H1 (cell line): Measurements from ENCODE around the gene COASY.

Experiments
- CTCF ChIP-seq, 3 experiments: IDR thresholded peaks; 1 replicate in 2 of 3; 2 replicates in 1 of 3; pipeline versions ENCODE4 v1.5.1 to v1.6.1; 2011; ENCODE audit warnings: low read length in 3 of 3, mild to moderate bottlenecking in 3 of 3, inconsistent platforms in 2 of 3, low read depth in 1 of 3, moderate library complexity in 1 of 3; ENCODE audit not compliant: insufficient read depth in 1 of 3; ENCODE audit errors: control extremely low read depth in 1 of 3
- EP300 ChIP-seq, 2 experiments: IDR thresholded peaks; 1 replicate in 1 of 2; 2 replicates in 1 of 2; pipeline ENCODE4 v1.6.1; 2011 to 2012; ENCODE audit warnings: low read depth in 2 of 2, low read length in 2 of 2, mild to moderate bottlenecking in 2 of 2, borderline replicate concordance in 1 of 2, inconsistent platforms in 1 of 2, moderate library complexity in 1 of 2
- EZH2 ChIP-seq: fragments of 200-600 bp; sonication (generic); IDR thresholded peaks from 2 replicates; pipeline ENCODE4 v1.7.1; 2012; ENCODE audit warnings: low read depth, mild to moderate bottlenecking, moderate library complexity, low read length, inconsistent platforms; ENCODE audit not compliant: severe bottlenecking
- KDM5A ChIP-seq: fragments of 200-600 bp; IDR thresholded peaks from 2 replicates; pipeline ENCODE4 v1.7.1; 2012; ENCODE audit warnings: mild to moderate bottlenecking, low read length, inconsistent platforms, mixed read lengths
- PHF8 ChIP-seq: fragments of 200-600 bp; sonication (generic); conservative IDR thresholded peaks from 2 replicates; pipeline ENCODE4 v1.7.1; 2012; ENCODE audit warnings: low read depth, mild to moderate bottlenecking, inconsistent platforms, low read length, moderate library complexity
- POLR2A ChIP-seq, 2 experiments: IDR thresholded peaks; 1 replicate in 1 of 2; 2 replicates in 1 of 2; pipeline ENCODE4 v1.6.1; 2011; ENCODE audit warnings: low read depth in 2 of 2, low read length in 2 of 2, mild to moderate bottlenecking in 2 of 2; ENCODE audit errors: control extremely low read depth in 1 of 2
- POLR2AphosphoS5 ChIP-seq: IDR thresholded peaks from 2 replicates; pipeline ENCODE4 v1.6.1; 2011; ENCODE audit warnings: low read depth, low read length
- SAP30 ChIP-seq: fragments of 300-600 bp; sonication (generic); IDR thresholded peaks from 2 replicates; pipeline ENCODE4 v1.7.1; 2012; ENCODE audit warnings: low read length, moderate library complexity, mild to moderate bottlenecking, inconsistent platforms; ENCODE audit not compliant: insufficient read depth, insufficient replicate concordance
- USF2 ChIP-seq: IDR thresholded peaks from 2 replicates; pipeline ENCODE4 v1.6.1; 2011; ENCODE audit warnings: low read length, improper control_type of control experiment
- TF ChIP-seq, protein P1 (sequence below): IDR thresholded peaks from 2 replicates; pipeline ENCODE4 v1.6.1; 2011; ENCODE audit warnings: low read depth, mild to moderate bottlenecking, low read length; ENCODE audit not compliant: insufficient read depth

DNA sequence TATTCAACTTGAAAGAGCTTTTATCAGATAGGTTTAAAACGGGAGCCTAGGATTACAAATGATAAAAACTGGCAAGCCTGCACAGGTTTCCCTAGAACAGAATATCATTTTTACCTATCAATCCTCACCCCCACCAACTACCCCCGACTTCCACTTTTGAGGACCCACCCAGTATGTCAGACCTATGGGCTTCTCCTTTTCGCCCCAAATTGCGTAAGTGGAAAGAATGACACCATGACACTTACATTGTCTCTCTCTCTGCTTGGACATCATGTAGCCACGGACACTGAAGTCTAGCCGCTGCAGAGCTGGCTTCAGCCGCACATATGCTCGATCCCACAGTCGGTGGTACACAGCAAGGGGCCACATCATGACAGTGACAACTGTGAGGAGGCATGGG is 22.9 kb downstream of the COASY start:
- TF ChIP-seq POLR2AphosphoS5 (no peak), CTCF (IDR thresholded peaks at IDR 0.05; ENCODE audit: control extremely low read depth in 1 of 3, insufficient read depth in 1 of 3, low read depth in 1 of 3, low read length in 3 of 3) (no peak), POLR2A (IDR thresholded peaks at IDR 0.05; ENCODE audit: control extremely low read depth in 1 of 2, low read depth in 2 of 2, low read length in 2 of 2) (no peak), EP300 (IDR thresholded peaks at IDR 0.05; ENCODE audit: borderline replicate concordance in 1 of 2, low read depth in 2 of 2, low read length in 2 of 2) (no peak), USF2 (no peak), PHF8 (no peak), KDM5A (no peak), EZH2 (no peak), SAP30 (no peak)
- TF ChIP-seq, protein P1, sequence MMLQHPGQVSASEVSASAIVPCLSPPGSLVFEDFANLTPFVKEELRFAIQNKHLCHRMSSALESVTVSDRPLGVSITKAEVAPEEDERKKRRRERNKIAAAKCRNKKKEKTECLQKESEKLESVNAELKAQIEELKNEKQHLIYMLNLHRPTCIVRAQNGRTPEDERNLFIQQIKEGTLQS, result no peak
